GM12873 (cell line): ENCODE results near the gene GLRX3.

Source experiments
- TF ChIP-seq, protein P1 (sequence below): IDR thresholded peaks from 2 replicates; pipeline ENCODE4 v1.5.1; 2012; ENCODE audit warnings: low read depth, mild to moderate bottlenecking, moderate library complexity, low read length, control low read depth; ENCODE audit not compliant: insufficient read depth; ENCODE audit errors: missing control alignments

The GLRX3 gene

DNA sequence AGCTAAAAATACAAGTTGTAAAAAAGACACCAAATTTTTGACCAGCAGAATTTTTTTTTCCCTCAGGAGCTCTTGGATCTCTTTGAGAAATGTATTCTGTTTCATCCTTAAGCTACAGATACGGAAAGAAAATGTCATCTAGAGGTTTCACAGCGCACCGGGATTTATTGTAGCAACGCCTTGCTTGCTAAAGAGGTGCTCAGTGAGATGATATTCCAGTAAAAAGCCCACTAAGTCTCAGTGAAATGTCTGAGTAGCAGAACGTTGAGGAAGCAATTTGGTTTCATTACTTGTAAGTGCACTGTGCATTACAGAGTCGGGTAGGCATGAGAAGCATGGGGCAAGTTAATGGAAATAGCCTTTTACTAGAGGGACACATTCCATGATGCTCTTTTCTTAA is 62.5 kb downstream of the GLRX3 start:
- TF ChIP-seq, protein P1, sequence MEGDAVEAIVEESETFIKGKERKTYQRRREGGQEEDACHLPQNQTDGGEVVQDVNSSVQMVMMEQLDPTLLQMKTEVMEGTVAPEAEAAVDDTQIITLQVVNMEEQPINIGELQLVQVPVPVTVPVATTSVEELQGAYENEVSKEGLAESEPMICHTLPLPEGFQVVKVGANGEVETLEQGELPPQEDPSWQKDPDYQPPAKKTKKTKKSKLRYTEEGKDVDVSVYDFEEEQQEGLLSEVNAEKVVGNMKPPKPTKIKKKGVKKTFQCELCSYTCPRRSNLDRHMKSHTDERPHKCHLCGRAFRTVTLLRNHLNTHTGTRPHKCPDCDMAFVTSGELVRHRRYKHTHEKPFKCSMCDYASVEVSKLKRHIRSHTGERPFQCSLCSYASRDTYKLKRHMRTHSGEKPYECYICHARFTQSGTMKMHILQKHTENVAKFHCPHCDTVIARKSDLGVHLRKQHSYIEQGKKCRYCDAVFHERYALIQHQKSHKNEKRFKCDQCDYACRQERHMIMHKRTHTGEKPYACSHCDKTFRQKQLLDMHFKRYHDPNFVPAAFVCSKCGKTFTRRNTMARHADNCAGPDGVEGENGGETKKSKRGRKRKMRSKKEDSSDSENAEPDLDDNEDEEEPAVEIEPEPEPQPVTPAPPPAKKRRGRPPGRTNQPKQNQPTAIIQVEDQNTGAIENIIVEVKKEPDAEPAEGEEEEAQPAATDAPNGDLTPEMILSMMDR, result no peak

DNA sequence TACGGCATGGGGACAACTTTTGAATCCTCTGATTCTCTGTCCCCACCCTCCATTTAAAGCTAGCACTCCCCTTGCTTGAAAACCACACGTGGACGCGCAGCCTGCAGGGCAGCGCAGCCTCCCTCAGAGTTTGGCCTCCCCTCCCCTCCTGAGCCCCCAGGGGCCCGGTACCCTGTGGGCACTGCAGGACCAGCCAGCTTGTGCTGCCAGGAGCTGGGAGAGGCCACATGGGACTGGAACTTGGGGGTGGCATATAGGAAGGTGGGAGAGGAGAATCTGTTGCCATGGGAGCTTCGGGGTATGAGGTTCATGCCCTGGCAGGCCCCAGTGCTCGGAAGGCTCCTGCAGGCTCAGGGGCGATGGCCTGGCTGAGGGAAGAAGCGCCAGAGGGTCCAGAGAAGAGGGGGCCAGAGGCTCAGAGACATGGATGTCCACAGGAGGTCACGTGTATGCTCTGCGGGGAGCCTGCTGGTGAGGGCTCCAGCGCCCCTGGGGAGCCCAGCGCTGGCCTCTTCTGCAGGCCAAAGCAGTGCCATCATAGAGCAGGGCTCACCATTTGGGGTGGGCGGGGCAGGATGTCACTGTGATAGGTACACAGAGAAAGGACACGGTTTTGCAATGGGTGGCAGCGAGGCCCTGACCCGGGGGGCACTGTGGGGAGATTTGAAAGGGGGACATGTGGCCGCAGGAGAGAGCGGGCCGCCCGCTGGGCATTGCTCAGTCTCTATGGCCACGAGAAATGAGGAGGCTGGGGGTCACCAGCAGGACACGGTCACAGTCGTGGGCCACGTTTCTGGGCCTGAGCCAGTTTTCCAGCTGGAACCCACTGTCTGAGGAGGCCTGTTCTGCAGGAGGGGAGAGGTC is 64.2 kb downstream of the GLRX3 start:
- TF ChIP-seq, protein P1, result no peak

DNA sequence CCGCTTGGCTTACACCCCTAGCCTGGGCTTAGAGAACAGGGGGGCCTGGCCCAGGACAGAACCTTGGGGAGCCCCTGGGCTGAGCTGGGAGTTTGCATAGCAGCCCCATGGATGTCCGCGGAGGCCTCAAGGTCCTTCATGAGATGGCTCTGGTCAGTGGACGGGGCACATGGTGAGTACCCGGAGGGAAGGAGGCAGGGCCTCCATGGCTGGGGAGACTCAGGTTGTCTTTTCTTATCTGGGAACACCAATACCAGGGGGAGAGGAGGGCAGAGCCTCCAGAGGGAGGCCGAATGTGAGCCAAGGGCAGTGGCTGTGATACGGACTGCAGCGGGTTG is 64.8 kb downstream of the GLRX3 start:
- TF ChIP-seq, protein P1, result no peak

DNA sequence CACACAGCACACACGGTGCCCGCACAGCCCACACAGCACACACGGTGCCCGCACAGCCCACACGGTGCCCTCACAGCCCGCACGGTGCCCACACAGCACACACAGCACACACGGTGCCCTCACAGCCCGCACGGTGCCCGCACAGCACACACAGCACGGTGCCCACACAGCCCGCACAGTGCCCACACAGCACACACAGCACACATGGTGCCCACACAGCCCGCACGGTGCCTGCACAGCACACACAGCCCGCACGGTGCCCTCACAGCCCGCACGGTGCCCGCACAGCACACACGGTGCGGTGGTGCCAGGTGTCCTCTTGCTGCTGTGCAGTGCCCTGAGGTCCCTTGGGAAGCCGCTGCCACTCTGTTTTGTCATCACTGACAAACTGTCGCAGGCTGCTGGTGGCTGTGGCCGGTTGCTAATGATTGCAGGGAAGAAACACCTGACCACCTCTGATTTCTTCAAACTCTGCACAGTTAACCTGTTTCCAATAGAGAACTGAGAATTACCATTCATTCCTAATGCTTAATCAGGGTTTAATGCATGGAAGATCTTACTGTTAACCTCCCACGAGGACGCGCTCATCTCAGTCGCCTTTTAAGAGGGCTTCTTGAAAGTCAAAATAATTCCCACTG is 66.9 kb downstream of the GLRX3 start:
- TF ChIP-seq, protein P1, result no peak

DNA sequence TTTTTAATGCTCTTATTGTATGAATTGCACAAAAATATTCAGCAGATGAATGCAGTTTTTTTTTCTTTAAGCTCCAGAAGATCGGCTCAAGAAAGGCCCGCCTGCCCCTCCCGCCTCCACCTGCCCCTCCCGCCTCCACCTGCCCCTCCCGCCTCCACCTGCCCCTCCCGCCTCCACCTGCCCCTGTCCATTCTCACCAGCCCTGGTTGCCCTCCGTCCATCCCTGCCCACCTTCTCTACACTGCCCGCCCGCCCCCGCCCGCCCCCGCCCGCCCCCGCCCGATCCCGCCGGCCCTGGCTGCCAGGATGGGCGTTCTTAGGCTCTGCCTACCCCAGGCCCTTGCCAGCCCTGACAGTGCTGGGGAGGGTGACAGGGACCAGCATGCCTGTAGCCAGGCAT is 67.4 kb downstream of the GLRX3 start:
- TF ChIP-seq, protein P1, result no peak

DNA sequence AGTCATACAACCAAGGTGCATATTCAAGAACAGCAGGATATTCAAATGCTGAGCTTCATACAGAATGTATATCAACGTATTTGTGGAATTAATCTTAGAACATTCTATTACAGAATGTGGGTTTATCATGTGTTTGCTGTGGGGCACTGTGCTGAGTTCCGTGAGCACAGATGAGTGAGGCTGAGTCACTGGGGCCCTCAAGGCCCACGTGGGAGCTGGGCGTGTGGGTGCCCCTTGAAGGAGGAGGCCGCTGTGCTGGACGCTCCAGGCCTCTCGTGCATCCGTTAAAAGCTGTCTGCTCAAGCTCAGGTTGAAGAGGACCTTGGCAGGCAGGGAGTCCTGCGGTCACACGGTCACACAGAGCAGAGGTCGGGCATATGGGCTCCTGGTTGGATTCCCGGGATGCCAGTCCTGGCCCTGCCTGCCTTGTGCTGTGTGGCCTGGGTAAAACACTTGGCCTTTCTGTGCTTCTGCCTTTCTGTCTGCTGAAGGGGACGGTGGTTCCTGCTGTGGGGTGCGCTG is 70.1 kb downstream of the GLRX3 start:
- TF ChIP-seq, protein P1, result no peak

DNA sequence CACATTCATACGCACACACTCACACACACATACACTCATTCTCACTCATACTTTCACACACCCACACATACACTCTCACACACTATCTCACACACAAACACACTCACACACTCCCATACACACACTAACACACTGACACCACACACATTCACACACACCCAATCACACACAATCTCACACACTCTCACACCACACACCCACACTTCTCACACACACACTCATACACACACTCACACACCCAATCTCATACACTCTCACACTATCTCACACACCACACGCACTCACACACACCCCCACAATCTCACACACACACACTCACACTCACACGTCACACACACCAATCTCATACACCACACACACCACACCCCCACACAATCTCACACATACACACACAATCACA is 71.0 kb downstream of the GLRX3 start:
- TF ChIP-seq, protein P1, result no peak
